MV-4-11 (cell line): ENCODE measurements around the gene USHBP1.
A peak's percentile ranks its signal among the peaks of the same experiment; 100 is the strongest.

Experiments used
- DNase-seq: peaks from one replicate; lab custom pipeline; 2025; lab: John Stamatoyannopoulos, UW

Gene USHBP1

GRCh38 chr19:17262557-17262956 lies 2.0 kb downstream of the USHBP1 start:
- no peak for DNase-seq

GRCh38 chr19:17260842-17261325 lies 3.7 kb downstream of the USHBP1 start:
- peak; percentile 81 for DNase-seq

GRCh38 chr19:17259934-17260333 lies 4.6 kb downstream of the USHBP1 start:
- DNase-seq = no peak

- no peak for DNase-seq
Observed at GRCh38 chr19:17259118-17259780, 5.3 kb downstream of the USHBP1 start.

GRCh38 chr19:17256130-17256529 lies 8.4 kb downstream of the USHBP1 start:
- no peak for DNase-seq

- DNase-seq = no peak
Observed at GRCh38 chr19:17255150-17255621, 9.4 kb downstream of the USHBP1 start.

- no peak for DNase-seq
Observed at GRCh38 chr19:17254636-17255035, 9.9 kb downstream of the USHBP1 start.

- DNase-seq = no peak
Observed at GRCh38 chr19:17249887-17250548, 14.5 kb downstream of the USHBP1 start.

- no peak for DNase-seq
Observed at GRCh38 chr19:17248011-17248776, 16.4 kb downstream of the USHBP1 start.

GRCh38 chr19:17246681-17247425 lies 17.7 kb downstream of the USHBP1 start:
- peak; percentile 70 for DNase-seq

GRCh38 chr19:17245535-17245984 lies 19.0 kb downstream of the USHBP1 start, which contains the start of gene NR2F6:
TSS of gene NR2F6 (minus strand) at chr19:17245919. CDS start at chr19:17245220, 699 bp downstream.
- DNase-seq = no peak

- DNase-seq = no peak
Observed at GRCh38 chr19:17244618-17245534, 19.7 kb downstream of the USHBP1 start.

GRCh38 chr19:17243830-17244617 lies 20.5 kb downstream of the USHBP1 start:
- DNase-seq = no peak

GRCh38 chr19:17243211-17243829 lies 21.2 kb downstream of the USHBP1 start:
- DNase-seq = no peak

GRCh38 chr19:17242431-17243208 lies 21.9 kb downstream of the USHBP1 start:
- DNase-seq = no peak

- DNase-seq = no peak
Observed at GRCh38 chr19:17240826-17241399, 23.6 kb downstream of the USHBP1 start.

- no peak for DNase-seq
Observed at GRCh38 chr19:17240062-17240752, 24.3 kb downstream of the USHBP1 start.
